NCI-H2227 (cell line): ENCODE data around the gene SLC51B.
"Not testable (repeated sequence)": the region's sequence is repeated elsewhere in the genome, so short reads cannot be mapped to it uniquely, and the experiment has no call there.

Experiments used
- DNase-seq: peaks from one replicate; lab custom pipeline; 2025; ENCODE audit not compliant: unreplicated experiment; lab: John Stamatoyannopoulos, UW

Gene SLC51B

GRCh38 chr15:65082303-65082953 is 37.2 kb downstream of the SLC51B start:
- DNase-seq = no peak

DNA sequence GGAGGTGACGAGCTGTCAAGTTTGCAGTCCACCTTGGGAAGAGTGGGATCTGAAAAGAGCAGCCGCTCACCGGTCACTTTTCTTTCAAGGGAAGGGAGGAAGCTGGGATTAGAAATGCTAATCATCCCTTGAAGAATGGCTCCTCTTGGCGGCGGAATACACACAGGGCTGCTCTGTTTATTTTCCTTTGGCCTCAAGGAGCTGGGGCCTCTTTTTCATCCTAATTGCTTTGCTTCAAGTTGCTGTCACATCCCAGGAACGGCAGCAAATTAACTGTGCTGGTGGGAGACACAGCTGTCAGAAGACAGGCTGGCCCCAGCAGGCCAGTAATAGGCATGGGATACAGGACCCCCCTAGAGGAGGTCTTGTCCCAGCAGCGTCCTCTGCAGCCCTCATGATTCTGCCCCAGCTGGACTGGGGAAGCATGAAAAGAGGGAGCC is 38.1 kb downstream of the SLC51B start:
- peak; percentile 60 for DNase-seq

- DNase-seq = no peak
These were observed 39.5 kb downstream of the SLC51B start for GRCh38 chr15:65084500-65085206.

DNA sequence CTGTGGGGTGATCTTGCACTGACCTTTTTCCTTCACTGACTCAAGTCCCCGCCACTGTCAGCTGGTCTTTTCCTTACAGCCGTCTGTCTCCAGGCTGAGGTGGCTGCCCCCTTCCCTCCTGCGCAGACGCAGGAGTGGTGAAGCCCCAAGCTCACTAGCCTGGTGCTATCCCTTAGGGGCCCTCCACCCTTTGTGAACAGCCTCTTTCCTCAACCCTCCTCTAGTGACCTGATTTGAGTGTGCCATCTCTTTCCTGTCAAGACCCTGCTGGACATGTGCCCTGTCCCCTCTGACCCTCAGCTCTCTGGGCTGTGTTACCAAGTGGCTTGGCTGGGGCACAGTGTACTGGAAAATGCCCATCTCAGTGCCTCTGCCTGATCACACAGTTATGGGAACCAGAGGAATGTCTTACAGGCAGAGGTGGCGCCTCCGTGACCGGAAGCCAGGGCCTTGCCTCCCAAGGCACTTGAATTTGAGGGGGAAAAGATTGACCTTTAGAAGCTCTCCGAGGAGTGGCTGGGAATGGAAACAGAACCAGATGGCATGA is 40.1 kb downstream of the SLC51B start:
- DNase-seq = no peak

DNA sequence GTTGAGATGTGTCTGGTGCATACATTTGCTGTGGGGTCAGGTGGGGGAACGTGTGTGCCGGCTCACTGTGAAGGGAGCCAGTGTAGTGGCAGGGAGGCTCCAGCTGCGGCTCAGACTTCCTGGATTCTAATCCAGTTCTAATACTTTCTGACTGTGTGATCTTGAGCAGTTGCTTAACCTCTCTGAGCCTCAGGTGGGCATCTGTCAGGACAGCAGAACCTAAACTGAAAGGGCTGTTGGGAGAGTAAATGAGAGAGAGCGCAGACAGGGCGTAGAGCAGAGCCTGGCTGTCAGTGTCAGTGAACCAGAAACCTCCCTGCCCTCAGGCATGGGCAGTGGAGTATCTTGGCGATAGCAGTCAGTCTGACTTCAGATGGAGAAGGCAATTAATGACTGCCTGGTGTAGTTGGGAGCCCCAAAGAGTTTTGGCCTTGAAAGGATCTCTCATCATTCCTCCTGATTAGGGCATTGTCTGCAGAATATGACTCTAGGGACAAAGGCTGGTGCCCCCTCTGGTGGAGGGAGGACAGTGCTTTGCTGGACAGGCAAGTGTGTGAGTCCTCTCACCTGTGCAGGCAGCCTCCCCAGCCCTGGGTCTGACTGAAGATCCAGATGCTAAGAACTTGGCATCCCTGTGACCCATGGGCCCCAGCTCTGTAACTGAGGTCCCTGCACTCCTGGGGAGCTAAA is 40.9 kb downstream of the SLC51B start:
- DNase-seq = no peak

DNA sequence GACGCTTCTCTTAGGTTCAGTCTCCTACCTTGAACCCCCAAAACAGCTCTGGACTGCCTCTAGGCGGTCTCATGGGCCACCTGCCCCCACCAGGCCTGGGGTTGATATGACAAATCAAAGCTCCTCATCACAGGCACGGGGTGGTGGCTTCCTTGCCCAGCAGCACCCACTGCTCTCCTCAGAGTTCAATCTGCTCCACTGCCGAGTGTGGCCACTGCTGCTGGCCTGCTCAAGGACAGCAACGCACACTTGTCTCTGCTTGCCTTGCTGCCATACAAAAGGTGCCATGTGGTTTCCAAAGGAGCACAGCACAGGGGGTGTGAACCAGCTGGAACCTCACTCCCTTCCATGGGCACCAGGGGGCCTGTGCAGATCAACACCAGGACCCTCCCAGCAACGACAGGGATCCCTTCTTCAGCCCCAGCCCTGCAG is 41.5 kb downstream of the SLC51B start:
- no peak for DNase-seq

GRCh38 chr15:65087411-65087810 is 42.2 kb downstream of the SLC51B start:
- DNase-seq = no peak

DNA sequence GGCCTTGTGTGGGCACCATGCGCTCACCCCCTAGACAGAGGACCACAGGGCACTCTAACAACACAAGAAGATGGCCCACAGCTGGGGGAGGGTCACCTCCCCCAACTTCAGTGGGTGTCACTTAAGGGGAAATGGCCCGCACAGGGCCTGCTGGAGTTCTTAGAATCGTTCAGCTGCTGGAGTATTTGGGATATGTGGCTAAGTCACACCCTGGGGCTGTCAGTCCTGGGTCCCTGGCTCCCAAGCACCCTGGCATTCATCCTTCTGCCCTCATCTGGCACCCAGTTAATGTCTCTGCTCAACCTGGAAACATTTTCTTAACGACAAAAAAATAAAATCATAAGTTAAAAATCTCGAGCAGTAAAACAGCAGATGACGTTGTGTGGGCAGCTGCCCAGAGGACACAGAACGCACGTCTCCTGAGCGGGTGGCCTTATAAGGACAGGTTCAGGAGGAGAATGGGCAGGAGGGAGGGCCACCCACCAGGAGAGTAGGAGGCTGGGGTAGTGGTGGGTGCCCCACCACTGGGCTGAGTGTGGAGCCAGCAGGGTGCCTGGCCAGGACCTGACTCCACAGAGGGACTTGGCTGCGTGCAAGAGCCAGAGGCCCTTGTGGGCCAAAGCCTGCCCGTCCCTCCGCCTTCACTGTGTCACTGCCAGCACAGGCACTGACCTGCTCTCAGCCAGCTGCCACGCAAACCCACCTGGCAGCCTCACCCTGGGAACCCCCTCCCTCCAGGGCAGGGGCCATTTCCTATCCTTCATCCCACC is 42.9 kb downstream of the SLC51B start:
- no peak for DNase-seq

- DNase-seq = no peak
These were observed 43.4 kb downstream of the SLC51B start for GRCh38 chr15:65088643-65089021.

GRCh38 chr15:65089206-65089824 is 44.1 kb downstream of the SLC51B start:
- no peak for DNase-seq

GRCh38 chr15:65091946-65092770 is 47.0 kb downstream of the SLC51B start:
- no peak for DNase-seq

GRCh38 chr15:65092911-65093792 is 48.0 kb downstream of the SLC51B start:
- no peak for DNase-seq

DNA sequence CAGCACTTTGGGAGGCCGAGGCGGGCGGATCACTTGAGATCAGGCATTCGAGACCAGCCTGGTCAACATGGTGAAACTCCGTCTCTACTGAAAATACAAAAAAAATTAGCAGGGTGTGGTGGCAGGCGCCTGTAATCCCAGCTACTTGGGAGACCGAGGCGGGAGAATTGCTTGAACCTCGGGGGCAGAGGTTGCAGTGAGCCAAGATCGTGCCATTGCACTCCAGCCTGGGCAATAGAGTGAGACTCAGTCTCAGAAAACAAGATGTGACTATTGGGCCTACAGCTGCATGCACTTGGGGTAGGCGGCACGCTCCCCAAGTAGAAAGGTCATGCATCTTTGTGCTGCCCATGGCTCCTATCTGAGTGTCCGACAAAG is 48.6 kb downstream of the SLC51B start:
- DNase-seq = not testable (repeated sequence)

DNA sequence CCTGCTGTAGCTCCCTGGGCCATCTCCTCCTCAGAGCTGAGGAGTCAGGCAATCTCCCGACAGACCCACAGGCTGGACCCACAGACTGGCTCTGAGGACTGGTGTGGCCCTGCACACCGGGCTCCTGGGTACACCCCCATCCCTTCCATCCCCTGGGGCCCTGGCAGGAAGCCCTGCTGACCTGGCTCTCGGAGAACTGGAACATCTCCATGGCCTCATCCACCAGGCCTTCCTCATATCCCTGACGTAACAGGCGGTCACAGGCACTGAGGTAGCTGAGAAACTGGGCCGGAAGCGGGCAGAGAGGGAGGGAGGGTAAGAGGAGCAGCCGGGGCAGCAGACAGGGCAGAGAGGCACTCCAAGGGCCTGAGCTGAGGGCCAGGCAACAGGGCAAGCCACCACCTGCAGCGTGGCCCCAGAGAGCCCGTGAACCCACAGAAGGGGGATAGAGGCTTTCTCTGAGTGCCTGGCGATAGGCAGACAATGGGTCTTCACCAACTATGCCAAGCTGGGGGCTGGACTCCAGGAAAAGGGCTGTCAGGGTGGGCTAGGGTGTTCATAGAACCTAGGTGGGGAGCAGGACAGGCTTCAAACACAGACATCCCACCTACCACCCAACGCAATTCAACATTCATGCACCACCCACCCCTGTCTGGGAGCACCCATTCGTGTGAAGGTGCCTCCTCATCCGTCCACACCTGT is 49.3 kb downstream of the SLC51B start:
- no peak for DNase-seq

GRCh38 chr15:65095011-65095746 is 50.0 kb downstream of the SLC51B start:
- DNase-seq = no peak

DNA sequence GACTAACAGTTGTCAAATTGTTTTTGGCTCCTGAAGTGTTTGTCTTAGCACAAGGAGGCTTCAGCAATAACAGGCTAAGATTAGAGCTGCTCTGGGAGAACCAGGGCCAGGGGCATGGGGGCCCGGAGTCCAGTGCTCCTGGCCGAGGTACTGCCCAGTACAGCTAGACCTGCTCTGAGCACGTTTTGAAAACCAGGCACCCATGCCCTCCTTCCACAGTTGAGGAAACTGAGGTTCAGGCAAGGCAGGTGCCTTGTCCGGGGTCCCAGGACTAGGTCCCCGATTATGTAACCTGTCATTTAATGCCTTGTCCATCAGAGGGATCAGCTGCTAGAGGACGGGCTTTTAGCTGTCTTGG is 50.5 kb downstream of the SLC51B start:
- DNase-seq = no peak

GRCh38 chr15:65096481-65097385 is 51.5 kb downstream of the SLC51B start:
- no peak for DNase-seq
